Chondrocyte (in vitro differentiated cells): ENCODE results near the gene SLC25A45. TPM values are rescaled to one million over a fixed set of nuclear protein-coding genes. Genes with fewer than 3 reads are reported as not detected.

Experiments
- DNase-seq: peaks from one replicate; pipeline ENCODE4 v3.0.0; 2021; ENCODE audit warnings: mixed read lengths, low spot score
- H3K27ac Mint-ChIP-seq: one replicate; pipeline ENCODE4 v1.8.0; 2021; ENCODE audit warnings: mild to moderate bottlenecking, moderate library complexity, mixed read lengths; ENCODE audit not compliant: unreplicated experiment
- H3K27me3 Mint-ChIP-seq: 2 replicates; pipeline ENCODE4 v1.8.0; 2021; ENCODE audit warnings: low read depth, mixed read lengths
- H3K36me3 Mint-ChIP-seq: 2 replicates; pipeline ENCODE4 v1.8.0; 2021; ENCODE audit warnings: low read depth, mixed read lengths
- H3K4me1 Mint-ChIP-seq: 2 replicates; pipeline ENCODE4 v1.8.0; 2021; ENCODE audit warnings: low read depth, mild to moderate bottlenecking, mixed read lengths
- H3K4me3 Mint-ChIP-seq: one replicate; pipeline ENCODE4 v1.8.0; 2021; ENCODE audit warnings: mild to moderate bottlenecking, moderate library complexity, mixed read lengths; ENCODE audit not compliant: unreplicated experiment
- H3K9me3 Mint-ChIP-seq: 2 replicates; pipeline ENCODE4 v1.8.0; 2021; ENCODE audit warnings: low read depth, mixed read lengths
- CTCF ChIP-seq: fragments of 200-600 bp; sonication (generic); IDR thresholded peaks from 2 replicates; pipeline ENCODE4 v1.5.0; 2021; ENCODE audit warnings: antibody characterized with exemption, mild to moderate bottlenecking, moderate library complexity
- total RNA-seq: library from RNA; stranded (reverse); gene quantifications from 3 replicates; pipeline ENCODE4 v1.2.1, GENCODE V29; 2021

Gene SLC25A45
- total RNA-seq, 1 donor from 2014 or later, result 11.7 TPM

- Mint-ChIP-seq H3K9me3 (no peaks in the 10 kb centered on the region), H3K36me3 (no peaks in the 10 kb centered on the region), H3K27me3 (no peaks in the 10 kb centered on the region), H3K4me3 (no peak overlapping the region), H3K4me1 (peaks cover 13% of the 10 kb centered on the region), H3K27ac (no peak overlapping the region)
- TF ChIP-seq CTCF, result no peak
- DNase-seq, result no peak
These were observed 6.2 kb downstream of the SLC25A45 start for GRCh38 chr11:65376138-65376713.

DNA sequence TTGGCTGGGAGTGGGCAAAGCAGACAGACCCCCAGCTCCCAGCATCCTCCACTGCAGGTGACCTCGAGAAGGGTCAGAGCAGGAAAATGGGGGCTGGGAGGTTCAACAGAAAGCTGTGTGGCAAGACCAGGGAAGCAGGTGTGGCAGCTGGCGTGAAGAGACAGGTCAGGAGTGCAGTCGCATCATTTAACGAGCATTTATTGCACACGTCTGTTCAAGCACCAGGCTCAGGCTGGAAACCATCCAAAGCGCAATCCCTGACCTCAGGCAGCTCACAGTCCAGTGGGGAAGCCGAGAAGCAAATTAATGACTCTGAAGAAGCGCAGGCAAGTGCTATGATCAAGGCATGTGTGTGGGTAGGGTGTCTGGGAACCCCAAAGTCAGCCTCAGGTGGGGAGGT is 7.4 kb downstream of the SLC25A45 start:
- DNase-seq, result no peak
- H3K27ac Mint-ChIP-seq, result no peak overlapping the region
- no peak overlapping the region for H3K4me3 Mint-ChIP-seq
- no peaks in the 10 kb centered on the region for H3K36me3 Mint-ChIP-seq
- H3K9me3 Mint-ChIP-seq, result no peaks in the 10 kb centered on the region
- no peaks in the 10 kb centered on the region for H3K27me3 Mint-ChIP-seq
- H3K4me1 Mint-ChIP-seq, result peaks cover 23% of the 10 kb centered on the region
- no peak for TF ChIP-seq CTCF

GRCh38 chr11:65373839-65374580 is 8.4 kb downstream of the SLC25A45 start:
- no peak overlapping the region for H3K4me3 Mint-ChIP-seq
- TF ChIP-seq CTCF, result no peak
- H3K4me1 Mint-ChIP-seq, result peaks cover 23% of the 10 kb centered on the region
- no peak for DNase-seq
- no peaks in the 10 kb centered on the region for H3K36me3 Mint-ChIP-seq
- H3K27me3 Mint-ChIP-seq, result no peaks in the 10 kb centered on the region
- no peak overlapping the region for H3K27ac Mint-ChIP-seq
- H3K9me3 Mint-ChIP-seq, result no peaks in the 10 kb centered on the region

DNA sequence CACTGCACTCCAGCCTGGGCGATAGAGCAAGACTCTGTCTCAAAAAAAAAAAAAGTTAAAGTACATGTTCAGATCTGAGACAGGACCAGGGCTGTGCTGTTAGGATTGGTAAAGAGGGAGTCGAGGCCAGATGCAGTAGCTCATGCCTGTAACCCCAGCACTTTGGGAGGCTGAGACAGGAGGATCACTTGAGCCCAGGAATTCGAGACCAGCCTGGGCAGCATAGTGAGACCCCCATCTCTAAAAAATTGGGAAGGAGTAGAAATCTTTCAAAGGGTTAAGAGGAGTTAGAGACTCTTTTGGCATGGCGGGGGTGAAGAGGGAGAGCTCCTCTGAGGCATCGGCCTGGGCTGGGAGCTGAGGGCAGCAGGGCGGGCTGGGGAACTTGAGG is 11.8 kb downstream of the SLC25A45 start:
- peak overlapping the region; percentile 97 for H3K27ac Mint-ChIP-seq
- H3K9me3 Mint-ChIP-seq, result no peaks in the 10 kb centered on the region
- TF ChIP-seq CTCF, result no peak
- H3K4me3 Mint-ChIP-seq, result no peak overlapping the region
- peaks cover 17% of the 10 kb centered on the region for H3K4me1 Mint-ChIP-seq
- H3K36me3 Mint-ChIP-seq, result no peaks in the 10 kb centered on the region
- H3K27me3 Mint-ChIP-seq, result no peaks in the 10 kb centered on the region
- DNase-seq, result no peak

DNA sequence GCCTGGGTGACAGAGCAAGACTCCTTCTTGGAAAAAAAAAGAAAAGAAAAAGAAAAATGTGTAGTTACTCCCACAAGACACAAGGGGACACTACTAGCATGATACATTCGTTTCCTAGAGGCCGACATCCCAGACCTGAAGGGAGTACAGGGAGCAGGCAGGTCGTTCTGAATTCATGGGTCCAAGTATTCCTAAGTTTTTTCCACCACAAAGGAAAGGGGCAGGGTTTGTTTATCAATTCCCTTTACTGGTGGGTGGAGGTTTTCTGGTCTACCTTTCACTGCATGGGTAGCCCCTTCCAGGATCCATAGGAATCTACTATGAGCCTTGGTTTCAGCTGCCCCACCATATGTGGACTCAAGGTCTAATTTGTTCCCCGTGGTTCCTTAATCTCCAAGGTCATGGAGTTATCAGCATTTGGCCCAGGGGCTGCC is 16.1 kb downstream of the SLC25A45 start:
- H3K27me3 Mint-ChIP-seq, result no peaks in the 10 kb centered on the region
- peaks cover 12% of the 10 kb centered on the region for H3K4me1 Mint-ChIP-seq
- no peak overlapping the region for H3K27ac Mint-ChIP-seq
- no peak overlapping the region for H3K4me3 Mint-ChIP-seq
- no peaks in the 10 kb centered on the region for H3K36me3 Mint-ChIP-seq
- TF ChIP-seq CTCF, result peak; percentile 89
- DNase-seq, result no peak
- H3K9me3 Mint-ChIP-seq, result no peaks in the 10 kb centered on the region
